ENCODE data around the gene PHF14. TPM values are rescaled to one million over a fixed set of nuclear protein-coding genes. Genes with fewer than 3 reads are reported as not detected.

Gene PHF14
- total and polyA plus RNA-seq, 8 donors: 18.9 to 140 (median 69.6) TPM

GRCh38 chr7:10931161-10931560 is 42.5 kb upstream of the PHF14 start:
- Histone ChIP-seq H3K4me3 (no peak overlapping the region), H3K9me3 (no peaks in the 10 kb centered on the region), H3K27me3 (no peaks in the 10 kb centered on the region), H3K36me3 (peaks cover 21 to 44% (median 39%) of the 10 kb centered on the region in 4 donors), H3K4me1 (peaks cover 0 to 24% (median 11%) of the 10 kb centered on the region in 4 donors), H3K27ac (peak overlapping the region in 1 of 5 donors; percentile 31)
- DNase-seq: no peak
- 84 to 98% (median 97%) methylated on average over 5 of the region's 5 CpGs for WGBS, 5 donors
- intact Hi-C loops (cut with DNase I; ENCODE audit: low total_unique reads): no loop called here
- TF ChIP-seq POLR2A (IDR thresholded peaks at IDR 0.05) (no peak), EP300 (IDR thresholded peaks at IDR 0.05) (no peak), POLR2AphosphoS5 (IDR thresholded peaks at IDR 0.05) (no peak)
- TF ChIP-seq, protein P1, sequence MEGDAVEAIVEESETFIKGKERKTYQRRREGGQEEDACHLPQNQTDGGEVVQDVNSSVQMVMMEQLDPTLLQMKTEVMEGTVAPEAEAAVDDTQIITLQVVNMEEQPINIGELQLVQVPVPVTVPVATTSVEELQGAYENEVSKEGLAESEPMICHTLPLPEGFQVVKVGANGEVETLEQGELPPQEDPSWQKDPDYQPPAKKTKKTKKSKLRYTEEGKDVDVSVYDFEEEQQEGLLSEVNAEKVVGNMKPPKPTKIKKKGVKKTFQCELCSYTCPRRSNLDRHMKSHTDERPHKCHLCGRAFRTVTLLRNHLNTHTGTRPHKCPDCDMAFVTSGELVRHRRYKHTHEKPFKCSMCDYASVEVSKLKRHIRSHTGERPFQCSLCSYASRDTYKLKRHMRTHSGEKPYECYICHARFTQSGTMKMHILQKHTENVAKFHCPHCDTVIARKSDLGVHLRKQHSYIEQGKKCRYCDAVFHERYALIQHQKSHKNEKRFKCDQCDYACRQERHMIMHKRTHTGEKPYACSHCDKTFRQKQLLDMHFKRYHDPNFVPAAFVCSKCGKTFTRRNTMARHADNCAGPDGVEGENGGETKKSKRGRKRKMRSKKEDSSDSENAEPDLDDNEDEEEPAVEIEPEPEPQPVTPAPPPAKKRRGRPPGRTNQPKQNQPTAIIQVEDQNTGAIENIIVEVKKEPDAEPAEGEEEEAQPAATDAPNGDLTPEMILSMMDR (IDR thresholded peaks at IDR 0.05): no peak

- intact Hi-C loops (cut with DNase I; ENCODE audit: low total_unique reads): no loop called here
- H3K4me3 ChIP-seq: no peak overlapping the region
- no peak for TF ChIP-seq POLR2A (IDR thresholded peaks at IDR 0.05)
- TF ChIP-seq, protein P1 (IDR thresholded peaks at IDR 0.05): no peak
- TF ChIP-seq POLR2AphosphoS5 (IDR thresholded peaks at IDR 0.05): no peak
- no peak for TF ChIP-seq EP300 (IDR thresholded peaks at IDR 0.05)
- no peaks in the 10 kb centered on the region for H3K9me3 ChIP-seq
- peak overlapping the region in 4 of 5 donors; percentile 52 to 92 (median 63) for H3K27ac ChIP-seq
- H3K27me3 ChIP-seq: no peaks in the 10 kb centered on the region
- H3K4me1 ChIP-seq: peaks cover 6 to 53% (median 29%) of the 10 kb centered on the region in 4 donors
- peak in 1 of 2 donors; percentile 40 for DNase-seq
- peaks cover 31 to 59% (median 54%) of the 10 kb centered on the region in 4 donors for H3K36me3 ChIP-seq
These were observed 39.4 kb upstream of the PHF14 start for GRCh38 chr7:10934292-10934691.

- TF ChIP-seq, protein P1 (IDR thresholded peaks at IDR 0.05): no peak
- no peak for TF ChIP-seq POLR2AphosphoS5 (IDR thresholded peaks at IDR 0.05)
- no peak for TF ChIP-seq POLR2A (IDR thresholded peaks at IDR 0.05)
- TF ChIP-seq EP300 (IDR thresholded peaks at IDR 0.05): no peak
- DNase-seq: no peak
- Histone ChIP-seq H3K9me3 (no peaks in the 10 kb centered on the region), H3K27me3 (no peaks in the 10 kb centered on the region), H3K36me3 (peaks cover 17 to 28% (median 24%) of the 10 kb centered on the region in 4 donors), H3K4me1 (peaks cover 6 to 60% (median 33%) of the 10 kb centered on the region in 4 donors), H3K27ac (peak overlapping the region; percentile 85 to 94 (median 92)), H3K4me3 (peak overlapping the region; percentile 68 to 82 (median 79))
- 1 to 3% (median 1%) methylated on average over 18 of the region's 18 CpGs for WGBS, 5 donors
- intact Hi-C loops (cut with DNase I; ENCODE audit: low total_unique reads): no loop called here
These were observed 34.3 kb upstream of the PHF14 start for GRCh38 chr7:10939237-10939910.

- peaks cover 6 to 53% (median 29%) of the 10 kb centered on the region in 4 donors for H3K4me1 ChIP-seq
- DNase-seq: peak; percentile 90 to 98
- no peaks in the 10 kb centered on the region for H3K9me3 ChIP-seq
- H3K36me3 ChIP-seq: peaks cover 17 to 25% (median 24%) of the 10 kb centered on the region in 4 donors
- H3K27ac ChIP-seq: peak overlapping the region; percentile 85 to 94 (median 92)
- WGBS, 5 donors: 0 to 2% (median 1%) methylated on average over 28 to 61 of the region's 61 CpGs
- intact Hi-C loops (cut with DNase I; ENCODE audit: low total_unique reads): no loop called here
- H3K4me3 ChIP-seq: peak overlapping the region; percentile 68 to 82 (median 79)
- H3K27me3 ChIP-seq: no peaks in the 10 kb centered on the region
- TF ChIP-seq POLR2A (IDR thresholded peaks at IDR 0.05): peak in 2 of 4 donors; percentile 59 to 84
- TF ChIP-seq EP300 (IDR thresholded peaks at IDR 0.05): no peak
- peak; percentile 88 to 97 (median 95) for TF ChIP-seq POLR2AphosphoS5 (IDR thresholded peaks at IDR 0.05)
These were observed 33.6 kb upstream of the PHF14 start for GRCh38 chr7:10939911-10940703.
